HL-60 (cell line): Measurements from ENCODE around the gene PPP2R5C.

ENCODE experiments used
- DNase-seq, 2 experiments: peaks; one replicate each; pipeline ENCODE4 v3.0.0-alpha.2; 2010 to 2020; ENCODE audit warnings: low read depth in 1 of 2, low spot score in 1 of 2
- H3K27ac ChIP-seq: fragments of 250-450 bp; sonication (Bioruptor Pico); replicated peaks from 2 replicates; pipeline ENCODE4 v1.5.1; 2020; ENCODE audit warnings: mild to moderate bottlenecking, moderate library complexity
- H3K27me3 ChIP-seq: fragments of 250-450 bp; sonication (Bioruptor Pico); 2 replicates; pipeline ENCODE4 v1.5.1; 2021; ENCODE audit warnings: mild to moderate bottlenecking, moderate library complexity; ENCODE audit not compliant: insufficient read depth, poor library complexity, severe bottlenecking
- H3K4me3 ChIP-seq: replicated peaks from 2 replicates; pipeline ENCODE4 v1.5.1; 2011; ENCODE audit warnings: mild to moderate bottlenecking, control low read depth, low read length; ENCODE audit not compliant: insufficient read depth
- CTCF ChIP-seq: IDR thresholded peaks from one replicate; pipeline ENCODE4 v1.5.1; 2011; ENCODE audit warnings: low read length, control low read depth, inconsistent platforms; ENCODE audit not compliant: insufficient read depth
- GABPA ChIP-seq: IDR thresholded peaks from 2 replicates; pipeline ENCODE4 v1.6.1; 2012; ENCODE audit warnings: low read depth
- POLR2AphosphoS5 ChIP-seq: IDR thresholded peaks from 2 replicates; pipeline ENCODE4 v1.6.1; 2012; ENCODE audit warnings: low read depth
- REST ChIP-seq: IDR thresholded peaks from 2 replicates; pipeline ENCODE4 v1.6.1; 2012; ENCODE audit warnings: low read depth; ENCODE audit not compliant: insufficient replicate concordance
- SPI1 ChIP-seq: IDR thresholded peaks from 2 replicates; pipeline ENCODE4 v1.6.1; 2012; ENCODE audit warnings: low read depth, mild to moderate bottlenecking, borderline replicate concordance

PPP2R5C gene

GRCh38 chr14:101873076-101873825 is 111.7 kb downstream of the PPP2R5C start:
- no peak for TF ChIP-seq CTCF
- no peak for TF ChIP-seq SPI1
- TF ChIP-seq POLR2AphosphoS5: no peak
- TF ChIP-seq GABPA: no peak
- no peak for TF ChIP-seq REST
- DNase-seq: no peak
- Histone ChIP-seq H3K27me3 (no peaks in the 10 kb centered on the region), H3K27ac (no peak overlapping the region), H3K4me3 (no peak overlapping the region)

- TF ChIP-seq REST (no peak), POLR2AphosphoS5 (no peak), GABPA (no peak), CTCF (no peak), SPI1 (no peak; the same call in 1 of the 2 replicates)
- H3K27me3 ChIP-seq: no peaks in the 10 kb centered on the region
- no peak for DNase-seq
- H3K27ac ChIP-seq: no peak overlapping the region
- H3K4me3 ChIP-seq: no peak overlapping the region
Observed at GRCh38 chr14:101873991-101874390, 112.5 kb downstream of the PPP2R5C start.

GRCh38 chr14:101875041-101875726 is 113.7 kb downstream of the PPP2R5C start:
- no peak overlapping the region for H3K4me3 ChIP-seq
- peak overlapping the region; percentile 79 for H3K27ac ChIP-seq
- H3K27me3 ChIP-seq: no peaks in the 10 kb centered on the region
- no peak for DNase-seq
- no peak for TF ChIP-seq SPI1
- no peak for TF ChIP-seq GABPA
- TF ChIP-seq CTCF: no peak
- TF ChIP-seq POLR2AphosphoS5: no peak
- TF ChIP-seq REST: no peak
